ENCODE results near the gene CCSER1.

- TF ChIP-seq CTCF (IDR thresholded peaks at IDR 0.05) = no peak
- no peak for TF ChIP-seq POLR2AphosphoS5 (IDR thresholded peaks at IDR 0.05)
Observed at GRCh38 chr4:90476019-90476418, 348.8 kb downstream of the CCSER1 start.

All from upper lobe of left lung (tissue), 4 donors.